SK-MEL-5 (cell line): ENCODE results near the gene TSPAN16. TPM values are rescaled to one million over a fixed set of nuclear protein-coding genes. Genes with fewer than 3 reads are reported as not detected.
A peak's percentile ranks its signal among the peaks of the same experiment; 100 is the strongest.
"Not testable (repeated sequence)": the region's sequence is repeated elsewhere in the genome, so short reads cannot be mapped to it uniquely, and the experiment has no call there.

ENCODE experiments used
- DNase-seq: peaks from one replicate; pipeline ENCODE4 v3.0.0-alpha.2; 2016; ENCODE audit warnings: low read depth, low spot score
- in situ Hi-C: cut with HindIII; loops from 2 replicates; pipeline ENCODE4 v1.10.0; 2016; ENCODE audit warnings: low sequenced_read_pairs, high pct_unique_total_duplicates, low pct_unique_long_range_greater_than_20kb
- total RNA-seq: library from RNA; depleted of rRNA; stranded (reverse); fragments of >200 nt; shearing (Covaris generic); gene quantifications from 2 replicates; pipeline ENCODE4 v1.2.3, GENCODE V29; 2014

Gene TSPAN16
- total RNA-seq, 1 experiment from 2014 or later = not detected

DNA sequence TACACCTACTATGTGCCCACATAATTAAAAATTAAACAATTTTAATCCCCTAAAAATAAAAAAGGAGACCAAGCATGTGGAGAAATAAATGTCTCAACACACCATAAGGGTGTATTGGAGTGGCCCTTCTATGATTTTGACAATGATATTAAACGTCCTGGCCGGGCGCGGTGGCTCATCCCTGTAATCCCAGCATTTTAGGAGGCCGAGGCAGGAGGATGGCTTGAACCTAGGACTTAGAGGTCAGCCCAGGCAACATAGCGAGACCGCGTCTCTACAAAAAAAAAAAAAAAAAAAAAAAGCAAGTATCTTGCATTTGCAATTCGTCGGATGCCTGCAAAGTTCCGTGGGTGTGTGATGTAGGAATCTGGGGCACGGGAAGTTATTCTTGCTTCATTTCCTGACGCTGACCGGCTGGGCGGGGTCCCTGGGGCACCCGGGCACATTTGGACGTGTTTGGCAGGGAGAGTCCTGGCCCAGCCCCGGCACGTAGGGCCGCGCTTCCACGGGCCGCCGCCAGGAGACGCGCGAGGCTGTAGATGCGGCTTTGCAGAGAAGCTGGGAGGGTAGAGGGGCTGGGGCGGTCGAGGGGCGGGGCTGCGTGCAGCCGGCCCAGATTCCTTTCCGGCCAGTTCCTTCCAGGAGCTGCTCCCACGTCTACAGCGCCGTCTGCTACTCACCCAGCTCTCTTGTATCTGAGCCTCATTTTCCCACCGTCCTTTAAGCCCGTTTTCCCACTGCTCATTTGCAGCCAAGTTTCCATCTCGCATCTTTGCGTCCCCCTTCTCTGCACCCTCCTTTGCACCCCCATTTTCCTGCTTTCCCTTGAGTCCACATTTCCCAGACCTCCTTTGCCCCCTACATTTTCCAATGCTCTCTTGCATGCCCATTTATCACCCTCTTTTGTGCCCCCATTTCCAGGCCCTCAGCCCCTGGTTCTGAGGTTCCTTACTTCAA, 2.2 kb upstream of the TSPAN16 start:
- in situ Hi-C loops = no loop called here

DNA sequence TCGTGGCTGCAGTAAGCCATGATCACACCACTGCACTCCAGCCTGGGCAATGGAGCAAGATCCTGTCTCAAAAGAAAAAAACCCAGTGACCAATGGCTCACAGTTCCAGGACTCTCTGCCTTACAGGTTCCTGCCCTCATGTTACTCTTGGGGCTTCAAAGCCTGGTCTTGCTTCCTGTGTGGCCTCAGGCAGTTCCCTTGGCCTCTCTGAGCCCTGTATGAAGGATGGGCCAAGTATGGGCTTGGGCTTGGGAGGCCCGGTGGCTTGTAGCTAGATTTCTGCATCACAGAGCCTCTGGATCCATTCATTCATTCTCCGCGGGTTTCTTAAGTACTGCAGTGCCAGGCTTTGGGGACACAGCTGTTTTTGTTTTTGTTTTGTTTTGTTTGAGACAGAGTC, 780 bp upstream of the TSPAN16 start:
- DNase-seq = no peak
- in situ Hi-C loops = no loop called here

More for the DNA sequence above, 2.2 kb upstream of the TSPAN16 start:
- DNase-seq = peak; percentile 91

DNA sequence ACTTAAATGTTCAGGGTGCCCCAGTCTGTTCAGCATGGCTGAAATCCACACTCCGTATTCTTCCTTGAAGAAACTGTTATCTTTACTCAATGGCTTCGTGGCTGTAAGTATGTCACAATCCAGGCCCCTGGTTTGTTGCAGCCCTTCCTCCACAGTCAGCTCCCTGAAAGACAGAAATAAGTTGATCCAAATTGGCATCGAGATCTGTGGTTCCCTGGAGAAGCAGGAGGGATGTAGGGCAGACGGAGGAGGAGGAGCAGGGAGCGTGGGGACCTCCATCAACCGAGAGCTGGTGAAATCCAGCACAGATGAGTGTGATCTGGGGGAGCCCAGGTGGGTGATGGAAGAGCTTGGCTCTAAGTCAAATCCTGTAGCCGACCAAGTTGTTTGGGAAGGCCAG, 304 bp downstream of the TSPAN16 start:
- in situ Hi-C loops = no loop called here

DNA sequence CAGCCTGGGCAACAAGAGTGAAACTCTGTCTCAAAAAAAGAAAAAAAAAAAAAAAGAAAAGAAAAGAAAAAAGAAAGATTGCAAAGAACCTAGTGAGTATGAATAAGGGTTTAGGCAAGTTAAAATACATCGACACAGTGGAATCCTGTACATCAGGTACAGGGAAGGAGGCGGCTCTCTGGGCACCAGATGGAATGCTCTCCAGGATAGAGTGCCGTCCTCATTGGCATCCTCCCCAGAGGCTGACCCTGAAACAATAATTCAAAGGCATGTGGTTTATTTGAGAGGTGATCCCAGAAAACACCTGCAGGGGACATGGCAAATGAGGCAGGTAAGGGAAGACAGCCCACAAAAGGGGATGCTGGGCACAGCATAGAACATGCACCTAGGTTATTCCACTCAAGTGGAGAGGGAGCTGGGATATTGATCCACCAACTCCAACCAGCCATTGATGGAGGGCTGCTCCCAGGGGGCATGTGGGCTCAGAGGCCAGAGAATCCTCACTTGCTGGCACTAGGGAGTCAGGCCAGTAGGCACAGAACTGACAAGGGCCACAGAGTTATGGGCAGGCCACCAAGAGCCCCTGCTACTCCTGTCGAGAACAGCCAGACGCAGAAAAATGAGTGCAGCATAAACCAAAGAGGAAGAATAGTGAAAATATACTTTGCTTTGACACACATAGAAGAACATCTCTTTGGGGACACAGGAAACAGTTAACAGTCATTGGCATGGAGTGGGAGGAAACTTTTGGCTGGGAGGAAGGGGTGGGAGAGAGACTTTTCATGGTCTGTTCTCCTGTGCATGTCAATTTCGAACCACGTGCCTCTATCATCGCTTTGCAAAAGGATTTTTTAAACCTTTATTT, 4.2 kb downstream of the TSPAN16 start:
- in situ Hi-C loops = no loop called here
- DNase-seq = no peak

More for the DNA sequence above, 304 bp downstream of the TSPAN16 start:
- no peak for DNase-seq

DNA sequence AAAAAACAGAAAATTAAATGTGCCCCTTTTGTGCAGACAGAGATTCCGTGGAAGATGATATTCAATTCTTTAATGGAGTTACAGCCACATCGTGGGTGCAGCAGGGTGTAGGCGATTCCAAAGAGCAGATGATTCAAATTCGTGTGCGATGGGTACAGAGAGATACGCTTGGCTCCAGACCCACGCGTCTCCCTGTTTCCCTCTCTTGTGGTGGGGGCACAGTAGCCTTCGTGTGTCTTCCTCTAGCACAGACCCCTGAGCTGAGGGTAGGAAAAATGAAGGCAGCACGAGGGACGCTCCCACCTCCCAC, 4.8 kb downstream of the TSPAN16 start:
- DNase-seq = no peak
- in situ Hi-C loops = no loop called here

DNA sequence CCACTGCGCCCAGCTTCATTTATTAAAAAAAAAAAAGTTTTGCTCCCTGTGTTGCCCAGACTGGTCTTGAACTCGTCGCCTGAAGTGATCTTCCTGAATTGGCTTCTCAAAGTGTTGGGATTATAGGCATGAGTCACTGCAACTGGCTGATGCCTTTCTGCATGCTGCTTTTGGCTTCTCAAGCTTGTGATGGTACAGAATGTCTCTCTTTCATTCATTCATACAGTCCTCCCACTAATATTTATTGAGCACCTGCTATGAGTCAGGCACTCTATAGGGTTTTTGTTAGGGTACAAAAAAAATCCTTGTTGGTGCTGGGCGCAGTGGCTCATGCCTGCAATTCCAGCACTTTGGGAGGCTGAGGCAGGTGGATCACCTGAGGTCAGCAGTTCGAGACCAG, 9.0 kb downstream of the TSPAN16 start:
- DNase-seq = no peak
- in situ Hi-C loops = no loop called here

DNA sequence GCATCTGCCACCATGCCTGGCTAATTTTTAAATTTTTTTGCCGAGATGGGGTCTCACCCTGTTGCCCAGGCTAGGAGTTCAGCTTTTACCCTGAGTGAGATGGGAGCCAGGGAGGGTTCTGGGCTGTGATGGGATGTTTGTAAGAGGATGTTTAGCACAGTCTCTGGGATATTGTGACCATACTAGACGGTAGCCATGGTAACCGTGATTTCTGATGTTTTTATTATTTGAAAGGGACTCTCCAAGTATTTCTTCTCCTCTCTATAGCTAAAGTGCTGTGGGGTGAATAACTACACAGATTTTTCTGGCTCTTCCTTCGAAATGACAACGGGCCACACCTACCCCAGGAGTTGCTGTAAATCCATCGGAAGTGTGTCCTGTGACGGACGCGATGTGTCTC, 10.4 kb downstream of the TSPAN16 start:
- DNase-seq = no peak
- in situ Hi-C loops = no loop called here

DNA sequence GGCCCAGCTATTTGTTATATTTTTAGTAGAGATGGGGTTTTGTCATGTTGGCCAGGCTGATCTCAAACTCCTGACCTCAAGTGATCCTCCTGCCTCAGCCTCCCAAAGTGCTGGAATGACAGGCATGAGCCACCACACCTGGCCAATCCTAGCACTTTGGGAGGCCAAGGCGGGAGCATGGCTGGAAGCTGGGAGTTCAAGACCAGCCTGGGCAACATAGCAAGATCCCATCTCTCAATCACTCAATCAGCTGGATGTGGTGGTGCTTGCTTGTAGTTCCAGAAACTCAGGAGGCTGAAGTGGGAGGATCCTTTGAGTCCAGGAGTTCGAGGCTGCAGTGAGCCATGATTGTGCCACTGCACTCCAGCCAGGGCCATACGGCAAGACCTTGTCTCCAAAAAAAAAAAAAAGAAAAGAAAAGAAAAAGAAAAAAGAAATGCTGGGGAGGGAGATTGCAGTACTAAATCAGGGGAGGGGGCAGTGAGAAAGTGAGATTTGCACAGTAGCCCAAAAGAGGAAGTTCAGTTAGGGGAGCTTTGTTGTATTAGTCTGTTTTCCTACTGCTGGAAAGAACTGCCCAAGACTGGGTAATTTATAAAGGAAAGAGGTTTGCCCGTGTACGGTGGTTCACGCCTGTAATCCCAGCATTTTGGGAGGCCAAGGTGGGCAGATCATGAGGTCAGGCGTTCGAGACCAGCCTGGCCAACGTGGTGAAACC, 24.5 kb downstream of the TSPAN16 start:
- DNase-seq, in situ Hi-C loops: not testable (repeated sequence)

DNA sequence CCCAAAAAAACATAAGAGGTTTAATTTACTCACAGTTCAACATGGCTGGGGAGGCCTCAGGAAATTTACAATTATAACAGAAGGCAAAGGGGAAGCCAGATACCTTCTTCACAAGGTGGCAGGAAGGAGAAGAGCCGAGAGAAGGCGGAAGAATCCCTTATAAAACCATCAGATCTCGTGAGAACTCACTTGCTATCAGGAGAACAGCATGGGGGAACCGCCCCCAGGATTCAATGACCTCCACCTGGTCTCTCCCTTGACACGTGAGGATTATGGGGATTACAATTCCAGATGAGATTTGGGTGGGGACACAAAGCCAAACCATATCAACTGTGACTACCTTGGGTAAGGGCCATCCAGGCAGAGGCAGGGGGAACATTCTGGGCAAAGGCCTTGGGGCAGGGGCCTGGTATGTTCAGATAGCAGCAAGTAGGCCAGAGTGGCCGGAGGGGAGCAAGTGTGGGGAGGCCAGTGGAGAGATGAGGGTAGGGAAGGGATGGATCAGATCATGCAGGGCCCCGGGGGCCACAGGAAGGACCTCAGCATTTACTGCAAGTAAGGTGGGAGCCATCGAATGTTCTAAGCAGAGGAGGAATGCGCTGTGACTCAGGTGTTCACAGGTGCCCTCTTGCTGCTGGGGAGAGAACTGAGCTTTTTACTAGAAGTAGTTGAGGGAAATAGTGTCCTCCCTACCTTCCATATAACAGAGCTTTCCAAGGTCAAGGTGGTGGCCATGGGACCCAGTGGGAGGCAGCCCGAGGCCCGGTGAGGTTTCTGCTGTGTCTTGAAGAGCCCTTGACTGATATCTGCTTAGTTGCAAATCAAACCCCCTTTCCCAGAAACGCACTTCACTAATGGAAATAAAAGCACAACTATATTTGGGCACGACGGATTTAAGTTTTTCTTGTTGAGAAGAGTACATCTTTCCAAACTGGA, 25.5 kb downstream of the TSPAN16 start:
- DNase-seq = no peak
- in situ Hi-C loops = no loop called here

DNA sequence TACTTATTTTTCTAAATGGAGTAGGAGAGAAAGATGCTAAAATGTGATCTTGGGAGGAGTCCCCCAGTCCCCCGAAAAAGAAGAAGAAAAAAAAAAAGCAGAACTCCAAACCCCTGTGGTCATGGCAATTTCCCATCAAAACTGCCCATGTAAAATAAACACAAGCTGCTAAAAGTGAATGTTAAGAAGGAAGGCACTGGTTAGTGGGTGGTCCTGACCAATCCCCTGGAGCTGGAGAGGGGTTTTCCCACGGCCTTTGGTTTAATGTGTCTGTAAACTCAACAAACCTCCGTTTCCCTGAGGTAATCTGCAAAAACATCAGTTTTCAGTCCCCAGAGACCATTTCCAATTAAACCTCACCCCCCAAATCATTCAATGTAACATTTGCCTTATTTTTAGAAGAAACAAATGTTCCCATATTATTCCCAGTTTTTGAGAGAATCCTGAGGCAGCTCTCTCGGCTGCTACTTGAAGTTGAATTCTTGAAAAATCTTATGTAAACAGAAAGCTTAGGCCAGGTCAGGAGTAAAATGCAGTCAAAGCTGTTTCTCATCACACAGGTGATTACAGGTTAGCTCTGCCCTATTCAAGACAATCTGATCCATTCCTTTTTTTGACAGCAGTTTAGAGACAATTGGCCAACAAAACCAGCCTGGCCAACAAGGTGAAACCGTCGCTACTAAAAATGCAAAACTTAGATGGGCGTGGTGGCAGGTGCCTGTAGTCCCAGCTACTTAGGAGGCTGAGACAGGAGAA, 26.5 kb downstream of the TSPAN16 start:
- no peak for DNase-seq
- in situ Hi-C loops = no loop called here

DNA sequence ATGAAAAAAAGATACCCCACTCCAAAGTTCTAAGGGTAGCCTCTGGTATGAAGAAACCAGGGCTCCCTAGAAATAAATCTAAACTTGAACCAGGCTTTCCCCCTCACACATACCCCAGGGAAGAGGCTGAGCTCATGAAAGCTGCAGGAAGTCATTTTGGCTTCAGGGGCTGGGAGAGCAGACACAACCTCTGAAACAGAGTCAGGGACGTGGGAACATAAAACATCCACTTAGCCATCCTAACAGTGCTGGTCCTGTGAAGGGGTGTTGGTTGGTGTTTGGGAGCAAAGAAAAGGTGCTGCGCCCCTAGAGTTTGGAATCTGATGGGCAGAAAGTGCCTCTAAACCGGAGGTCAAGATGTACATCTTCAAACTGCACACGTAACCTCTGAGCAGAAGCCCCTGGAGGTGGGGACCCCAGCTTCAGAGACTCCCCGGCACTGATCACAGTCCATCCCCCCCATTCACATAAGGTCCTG, 27.7 kb downstream of the TSPAN16 start:
- DNase-seq = no peak
- in situ Hi-C loops = no loop called here

DNA sequence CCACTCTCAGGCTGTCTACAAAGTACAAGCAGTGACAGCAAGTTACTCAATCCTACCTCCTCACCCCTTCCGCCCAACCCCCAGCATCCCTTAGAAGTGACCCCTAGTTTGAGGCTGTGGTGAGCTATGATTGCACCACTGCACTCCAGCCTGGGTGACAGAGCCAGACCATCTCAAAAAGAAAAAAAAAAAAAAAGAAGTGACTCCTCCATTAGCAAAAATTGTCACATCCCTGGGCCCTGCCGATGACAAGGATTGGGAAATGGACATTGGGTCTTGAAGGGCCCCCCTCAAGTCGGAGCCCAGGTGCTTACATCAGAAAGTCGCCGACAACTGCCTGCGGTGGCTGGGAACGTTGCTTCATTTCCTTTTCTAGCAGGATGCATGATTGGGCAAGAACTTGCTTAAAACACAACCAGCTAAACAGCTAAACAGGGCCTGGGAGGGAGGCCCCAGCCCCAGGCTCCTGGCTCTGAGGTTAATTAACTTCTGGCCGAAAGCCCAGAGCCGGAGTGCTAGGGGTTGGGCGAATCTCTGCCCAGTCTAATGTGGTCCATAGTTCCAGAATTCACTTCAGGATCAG, 28.2 kb downstream of the TSPAN16 start:
- in situ Hi-C loops = no loop called here
- peak; percentile 75 for DNase-seq

DNA sequence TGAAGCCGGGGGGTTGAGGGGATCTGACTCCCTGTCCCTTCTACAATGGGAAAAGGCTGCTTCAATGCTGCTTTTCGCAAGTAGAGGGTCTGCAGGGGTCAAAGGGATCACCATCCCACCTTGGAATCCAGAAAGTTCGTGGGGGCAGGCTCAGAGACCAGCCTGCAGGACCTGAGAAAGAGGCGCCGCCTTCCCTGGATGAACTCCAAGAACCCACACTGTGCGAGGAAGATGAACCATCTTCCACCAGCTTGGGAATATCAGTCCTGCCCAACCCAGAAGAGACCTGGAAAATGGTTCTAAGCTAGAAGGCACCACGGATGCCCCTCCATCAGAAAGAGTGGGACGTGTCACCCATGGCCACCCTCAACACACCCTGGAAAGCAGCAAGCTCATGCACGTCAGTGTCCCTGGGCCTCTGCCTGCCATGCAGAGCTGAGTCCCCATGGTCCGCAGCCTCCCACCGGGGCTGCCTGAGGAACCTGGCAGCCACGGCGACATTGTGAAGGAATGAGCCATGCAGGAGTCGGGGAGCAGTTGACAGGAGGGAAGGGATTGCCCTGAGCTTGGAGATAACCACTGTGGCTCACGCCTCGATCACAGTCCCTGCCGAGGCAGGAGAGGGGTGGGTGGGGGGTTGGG, 28.9 kb downstream of the TSPAN16 start:
- no peak for DNase-seq
- in situ Hi-C loops = no loop called here

DNA sequence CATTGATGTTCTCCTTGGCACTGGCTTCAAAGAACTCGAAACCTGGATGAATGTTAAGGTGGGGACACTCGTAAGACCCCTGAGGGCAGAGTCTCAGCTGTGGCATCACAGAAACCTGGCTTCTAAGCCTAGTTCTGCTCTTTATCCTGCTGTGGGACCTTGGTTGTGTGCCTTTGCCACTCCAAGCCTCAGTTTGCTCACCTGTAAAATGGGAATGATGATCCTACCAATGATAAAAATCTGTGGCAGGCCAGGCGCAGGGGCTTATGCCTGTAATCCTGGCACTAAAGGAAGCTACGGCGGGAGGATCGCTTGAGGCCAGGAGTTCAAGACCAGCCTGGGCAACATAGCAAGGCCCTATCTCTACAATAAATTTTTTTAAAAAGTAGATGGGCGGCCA, 29.6 kb downstream of the TSPAN16 start:
- in situ Hi-C loops = no loop called here
- no peak for DNase-seq

DNA sequence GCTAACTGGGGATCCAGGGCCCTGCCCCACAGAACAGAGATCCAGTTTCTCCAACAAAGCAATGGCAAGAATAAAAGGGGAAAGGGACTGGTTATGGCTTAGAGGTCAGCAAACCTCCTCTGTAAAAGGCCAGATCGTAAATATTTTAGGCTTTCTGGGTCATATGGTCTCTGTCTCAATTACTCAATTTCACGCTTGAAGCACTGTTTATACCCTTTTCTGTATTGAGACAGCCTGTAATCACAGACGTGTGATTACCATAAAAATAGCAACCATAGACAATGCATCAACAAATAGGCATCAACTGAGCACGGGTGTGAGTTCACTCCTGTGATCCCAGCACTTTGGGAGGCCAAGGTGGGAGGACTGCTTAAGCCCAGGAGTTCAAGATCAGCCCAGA, 34.2 kb downstream of the TSPAN16 start:
- no peak for DNase-seq
- in situ Hi-C loops = no loop called here

DNA sequence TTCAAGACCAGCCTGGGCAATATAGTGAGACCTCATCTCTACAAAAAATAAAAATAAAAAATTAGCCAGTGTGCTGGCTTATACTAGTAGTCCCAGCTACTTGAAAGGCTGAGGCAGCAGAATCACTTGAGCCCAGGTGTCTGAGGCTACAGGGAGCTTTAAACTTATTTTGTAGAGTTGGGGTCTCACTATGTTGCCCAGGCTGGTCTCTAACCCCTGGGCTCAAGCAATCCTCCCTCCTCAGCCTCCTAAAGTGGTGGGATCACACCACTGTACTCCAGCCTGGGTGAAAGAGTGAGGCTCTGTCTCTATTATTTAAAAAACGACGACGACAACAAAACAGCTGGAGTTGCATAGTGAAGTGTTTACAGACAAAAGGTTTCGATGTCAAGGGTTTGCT, 35.5 kb downstream of the TSPAN16 start:
- in situ Hi-C loops = no loop called here
- no peak for DNase-seq
